Putamen (tissue), 1 donor: ENCODE data around the gene SLC34A3.
"Not testable (repeated sequence)": the region's sequence is repeated elsewhere in the genome, so short reads cannot be mapped to it uniquely, and the experiment has no call there.

Source experiments
- DNase-seq: peaks from one replicate; pipeline ENCODE4 v3.0.0-alpha.2; 2016; ENCODE audit warnings: low spot score

Gene SLC34A3

GRCh38 chr9:137241490-137242268 lies 11.0 kb downstream of the SLC34A3 start:
- no peak for DNase-seq

DNA sequence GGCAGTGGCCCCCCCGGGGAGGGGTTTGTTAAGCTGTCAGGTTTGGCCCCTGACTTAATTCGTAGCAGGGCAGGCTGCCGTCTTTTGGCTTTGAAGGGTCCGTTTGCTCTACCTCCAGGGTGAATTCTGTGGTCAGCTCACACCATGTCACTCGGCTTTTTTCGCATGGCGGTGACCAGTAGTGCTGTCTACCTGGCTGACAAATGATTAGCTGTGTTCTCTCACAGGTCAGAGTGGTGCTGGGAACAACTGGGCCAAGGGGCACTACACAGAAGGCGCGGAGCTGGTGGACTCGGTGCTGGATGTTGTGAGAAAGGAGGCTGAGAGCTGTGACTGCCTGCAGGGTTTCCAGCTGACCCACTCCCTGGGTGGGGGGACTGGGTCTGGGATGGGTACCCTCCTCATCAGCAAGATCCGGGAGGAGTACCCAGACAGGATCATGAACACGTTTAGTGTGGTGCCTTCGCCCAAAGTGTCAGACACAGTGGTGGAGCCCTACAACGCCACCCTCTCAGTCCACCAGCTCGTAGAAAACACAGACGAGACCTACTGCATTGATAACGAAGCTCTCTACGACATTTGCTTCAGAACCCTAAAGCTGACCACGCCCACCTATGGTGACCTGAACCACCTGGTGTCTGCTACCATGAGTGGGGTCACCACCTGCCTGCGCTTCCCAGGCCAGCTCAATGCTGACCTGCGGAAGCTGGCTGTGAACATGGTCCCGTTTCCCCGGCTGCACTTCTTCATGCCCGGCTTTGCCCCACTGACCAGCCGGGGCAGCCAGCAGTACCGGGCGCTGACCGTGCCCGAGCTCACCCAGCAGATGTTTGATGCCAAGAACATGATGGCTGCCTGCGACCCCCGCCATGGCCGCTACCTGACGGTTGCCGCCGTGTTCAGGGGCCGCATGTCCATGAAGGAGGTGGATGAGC lies 11.8 kb downstream of the SLC34A3 start:
- no peak for DNase-seq

DNA sequence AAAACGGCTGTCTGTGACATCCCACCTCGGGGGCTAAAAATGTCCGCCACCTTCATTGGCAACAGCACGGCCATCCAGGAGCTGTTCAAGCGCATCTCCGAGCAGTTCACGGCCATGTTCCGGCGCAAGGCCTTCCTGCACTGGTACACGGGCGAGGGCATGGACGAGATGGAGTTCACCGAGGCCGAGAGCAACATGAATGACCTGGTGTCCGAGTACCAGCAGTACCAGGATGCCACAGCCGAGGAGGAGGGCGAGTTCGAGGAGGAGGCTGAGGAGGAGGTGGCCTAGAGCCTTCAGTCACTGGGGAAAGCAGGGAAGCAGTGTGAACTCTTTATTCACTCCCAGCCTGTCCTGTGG lies 12.5 kb downstream of the SLC34A3 start:
- DNase-seq = not testable (repeated sequence)

DNA sequence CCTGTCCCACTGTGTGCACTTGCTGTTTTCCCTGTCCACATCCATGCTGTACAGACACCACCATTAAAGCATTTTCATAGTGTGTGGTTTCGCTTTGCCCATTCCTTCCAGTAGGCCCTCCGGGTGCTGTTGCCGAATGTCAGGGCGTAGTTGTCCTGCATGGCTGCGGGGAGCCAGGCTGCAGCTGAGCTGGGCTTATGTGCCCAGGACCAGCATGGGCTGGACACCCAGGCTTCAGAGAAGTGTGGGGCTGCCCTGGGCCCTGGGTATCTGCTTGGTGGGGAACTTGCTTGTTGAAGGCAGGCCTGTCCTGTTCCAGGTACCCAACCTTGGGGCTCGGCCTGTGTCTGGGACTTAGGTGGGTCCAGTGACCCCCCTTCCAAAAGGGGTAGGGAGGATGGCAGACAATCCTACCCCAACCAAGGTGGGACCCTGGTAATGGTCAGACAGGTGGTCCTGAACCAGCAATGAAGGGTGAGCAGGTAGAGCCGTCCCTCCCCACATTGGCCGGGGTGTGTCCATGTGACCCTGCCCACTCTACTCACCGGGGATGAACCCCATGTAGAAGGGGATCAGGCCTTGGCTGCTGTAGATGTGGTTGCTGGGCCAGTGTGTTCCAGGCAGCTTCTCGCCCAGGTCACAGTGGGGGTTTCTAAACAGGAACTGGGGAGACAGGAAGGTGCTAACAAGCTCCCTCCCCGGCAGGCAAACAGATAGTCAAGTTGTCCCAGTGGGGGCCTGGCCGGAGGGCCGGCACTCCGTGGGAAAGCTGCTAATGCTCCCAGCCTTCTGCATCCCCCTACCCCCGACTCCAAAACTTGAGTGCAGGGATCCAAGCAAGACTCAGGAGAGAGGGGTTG lies 13.2 kb downstream of the SLC34A3 start:
- no peak for DNase-seq

GRCh38 chr9:137244486-137245449 lies 14.1 kb downstream of the SLC34A3 start:
- no peak for DNase-seq

DNA sequence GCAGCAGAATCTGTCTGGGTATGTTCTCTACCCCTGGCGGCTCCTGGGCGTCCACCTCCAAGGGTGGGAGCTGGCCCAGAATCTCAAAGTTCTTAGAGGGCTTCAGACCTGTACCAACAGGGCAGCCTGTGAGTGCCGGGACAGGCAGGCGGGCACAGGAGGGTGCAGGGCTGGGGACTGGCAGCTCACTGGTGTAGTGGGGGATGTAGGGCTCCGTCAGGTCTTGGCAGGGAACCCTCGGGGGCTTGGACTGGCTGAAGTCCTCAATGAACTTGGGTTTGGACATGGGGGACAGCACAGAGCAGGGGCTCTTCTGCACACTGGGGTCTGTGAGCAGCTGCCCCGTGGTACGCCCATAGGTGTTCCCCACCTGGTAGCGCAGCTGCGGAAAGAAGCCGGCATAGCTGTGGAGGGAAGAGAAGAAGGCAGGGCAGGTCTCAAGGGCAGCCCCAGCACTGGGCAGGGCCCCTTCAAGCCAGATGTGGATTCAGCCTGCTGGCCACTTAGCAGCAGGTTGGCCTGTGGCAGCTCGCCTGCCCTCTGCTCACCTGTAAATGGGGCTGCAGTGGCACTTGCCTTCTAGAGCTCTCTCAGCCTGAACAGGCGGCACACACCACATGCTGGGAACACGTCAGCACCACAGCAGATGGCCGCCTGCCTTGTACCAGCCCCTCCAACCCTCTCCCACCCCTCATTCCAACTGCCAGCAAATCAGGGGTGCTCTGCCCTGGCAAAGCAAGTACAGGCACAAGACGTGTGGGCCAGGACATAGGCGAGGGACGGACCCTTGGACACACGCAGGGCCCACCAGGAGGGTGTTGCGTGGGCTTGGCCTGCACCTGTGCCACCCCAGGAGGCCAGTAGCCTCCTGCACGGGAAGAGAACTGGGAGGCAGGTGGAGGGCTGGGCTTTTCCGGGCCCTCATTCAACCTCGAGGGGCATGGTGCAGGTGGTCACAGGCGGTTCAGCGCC lies 15.0 kb downstream of the SLC34A3 start:
- DNase-seq = no peak

GRCh38 chr9:137247135-137247915 lies 16.6 kb downstream of the SLC34A3 start:
- no peak for DNase-seq

DNA sequence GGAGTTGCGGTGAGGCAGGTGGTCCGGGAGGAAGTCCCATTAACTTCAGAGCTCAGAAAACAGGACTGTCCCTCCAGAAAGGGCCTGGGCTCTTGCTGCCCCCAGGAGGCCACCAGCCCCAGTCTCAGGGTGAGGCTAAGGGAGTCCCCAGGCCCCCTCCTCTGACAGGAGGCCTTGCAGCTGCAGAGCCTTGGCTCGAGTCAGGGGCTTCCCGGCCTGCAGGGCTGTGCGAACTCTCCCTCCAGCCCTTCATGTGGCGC lies 17.1 kb downstream of the SLC34A3 start:
- no peak for DNase-seq

DNA sequence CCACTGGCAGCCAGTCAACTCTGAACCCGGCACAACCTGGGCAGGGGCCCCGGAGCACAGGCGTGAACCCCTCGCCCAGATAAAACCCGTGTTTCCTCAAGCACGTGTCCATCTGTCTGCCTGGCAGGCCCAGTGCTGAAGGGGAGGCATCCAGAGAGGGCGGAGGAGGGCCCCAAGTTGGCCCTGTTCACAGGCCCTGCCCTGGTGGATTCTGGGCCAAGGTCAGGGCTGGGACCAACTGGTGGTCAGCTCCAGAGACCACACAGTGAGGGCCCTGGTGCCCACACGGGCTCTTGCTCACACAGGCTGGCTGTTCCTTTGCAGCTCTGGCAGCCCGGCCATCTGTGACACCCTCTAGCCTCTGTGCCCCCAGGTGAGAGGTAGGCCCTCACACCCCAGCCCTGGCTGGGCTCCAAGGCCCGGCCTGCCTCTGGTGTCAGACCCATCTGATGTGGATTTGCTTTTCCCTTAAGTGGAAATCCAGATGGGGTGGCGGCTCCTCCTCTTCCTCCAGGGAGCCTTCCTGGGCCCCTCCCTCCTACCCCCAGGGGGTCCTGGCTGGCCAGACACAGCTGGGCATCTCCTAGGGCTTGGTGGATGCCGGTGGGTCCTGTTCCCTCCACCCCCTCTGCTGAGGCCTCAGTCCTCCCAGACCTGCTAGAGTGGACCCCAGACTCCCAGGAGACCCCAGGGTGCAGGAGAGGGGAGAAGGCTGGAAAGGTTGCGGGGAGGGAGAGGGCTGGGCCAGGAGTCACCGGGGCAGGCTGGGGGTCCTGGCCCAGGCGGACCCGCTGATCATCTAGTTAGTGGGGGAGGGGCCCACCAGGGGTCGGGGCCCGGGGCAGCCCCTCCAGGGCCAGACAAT lies 19.9 kb downstream of the SLC34A3 start:
- DNase-seq = no peak

DNA sequence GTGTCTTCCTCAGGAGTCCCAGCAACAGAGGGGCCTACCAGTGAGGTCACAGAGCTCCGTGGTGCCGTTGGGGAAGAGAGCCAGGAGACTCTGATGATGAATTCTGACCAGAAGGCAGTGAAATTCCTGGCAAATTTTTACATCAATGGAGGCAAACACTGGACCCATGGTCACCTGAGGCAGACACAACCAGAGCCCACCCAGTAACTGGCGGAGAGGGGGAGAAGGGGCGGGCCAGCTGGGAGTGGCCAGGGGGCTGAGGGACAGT lies 20.4 kb downstream of the SLC34A3 start, which contains the start of gene STPG3:
Gene STPG3 (plus strand): TSS at position 93 of the 268 bp plus-strand sequence. CDS start 1 bp downstream, at position 94.
- no peak for DNase-seq

DNA sequence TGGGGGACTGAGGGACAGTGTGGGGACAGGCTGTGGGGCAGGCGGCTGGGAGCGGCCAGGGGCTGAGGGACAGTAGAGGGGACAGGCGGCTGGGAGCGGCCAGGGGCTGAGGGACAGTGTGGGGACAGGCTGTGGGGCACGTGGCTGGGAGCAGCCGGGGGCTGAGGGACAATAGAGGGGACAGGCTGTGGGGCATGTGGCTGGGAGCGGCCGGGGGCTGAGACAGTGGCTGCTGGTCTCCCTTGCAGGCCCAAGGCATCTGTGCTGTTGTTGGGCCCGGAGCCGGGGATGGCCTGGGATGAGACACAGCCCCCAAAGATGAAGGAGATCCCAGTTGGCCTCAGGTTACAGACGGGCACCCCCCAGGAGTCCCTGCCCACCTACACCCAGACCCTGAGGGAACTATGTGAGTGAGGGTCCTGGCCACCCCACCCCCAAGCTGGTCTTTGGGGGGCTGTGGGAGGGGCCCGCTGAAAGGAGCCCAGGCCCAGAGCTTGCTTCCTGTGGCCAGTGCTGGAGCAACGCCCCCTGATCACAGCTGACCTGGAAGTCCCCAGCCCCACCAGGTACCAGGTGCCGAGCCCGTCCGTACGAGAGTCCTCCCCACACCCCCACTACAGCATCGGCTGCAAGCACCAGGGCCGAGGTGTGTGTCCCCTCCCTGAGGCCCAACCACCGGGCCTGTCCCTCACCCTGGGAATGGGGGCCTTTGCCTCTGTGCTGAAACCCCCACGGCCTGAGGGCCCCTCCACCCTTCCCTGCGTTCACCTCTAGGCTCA lies 21.0 kb downstream of the SLC34A3 start:
- DNase-seq = no peak

DNA sequence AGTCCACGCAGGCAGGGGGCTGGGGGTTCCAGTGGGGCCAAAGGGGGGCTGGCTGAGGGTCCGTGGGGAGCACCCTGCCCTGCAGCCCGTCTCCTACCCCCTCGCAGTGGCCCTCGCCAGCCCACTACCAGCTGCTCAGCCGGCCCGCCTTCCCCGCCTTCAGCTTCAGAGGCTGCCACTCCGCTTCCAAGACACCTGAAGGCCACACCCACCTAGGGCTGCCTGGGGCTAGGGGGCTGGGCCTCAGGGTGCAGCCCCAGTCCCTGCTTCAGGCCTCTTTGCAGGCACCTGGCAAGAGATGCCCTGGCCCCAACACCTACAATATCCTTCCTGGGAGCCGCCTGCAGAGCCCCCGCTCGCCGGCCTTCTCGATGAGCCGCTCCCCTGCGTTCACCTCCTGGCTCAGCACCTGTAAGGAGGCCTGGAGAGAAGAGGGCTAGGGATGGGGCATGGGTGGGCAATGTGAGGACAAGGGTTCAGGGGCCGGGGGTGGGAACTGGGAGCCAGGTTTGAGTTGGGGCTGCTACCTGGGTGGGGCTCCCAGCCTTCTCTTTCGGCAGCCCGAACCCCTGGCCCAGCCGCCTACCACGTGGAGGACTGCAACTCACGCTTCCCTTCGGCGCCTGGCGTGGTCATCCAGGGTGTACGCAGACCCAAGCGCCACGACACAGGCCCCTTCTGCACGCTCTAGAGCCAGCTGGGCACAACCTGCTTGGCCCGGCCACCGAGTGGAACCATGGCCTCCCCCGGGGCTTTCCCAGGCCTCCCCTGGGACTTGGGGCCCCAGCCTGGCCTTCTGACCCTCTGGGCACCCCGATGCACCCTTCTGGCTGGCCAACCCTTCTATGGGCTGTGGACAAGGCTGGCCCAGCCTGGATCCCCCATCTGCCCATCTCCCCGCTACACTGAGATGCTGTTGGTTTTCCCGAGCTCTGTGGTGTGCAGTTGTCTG lies 22.1 kb downstream of the SLC34A3 start:
- DNase-seq = no peak

DNA sequence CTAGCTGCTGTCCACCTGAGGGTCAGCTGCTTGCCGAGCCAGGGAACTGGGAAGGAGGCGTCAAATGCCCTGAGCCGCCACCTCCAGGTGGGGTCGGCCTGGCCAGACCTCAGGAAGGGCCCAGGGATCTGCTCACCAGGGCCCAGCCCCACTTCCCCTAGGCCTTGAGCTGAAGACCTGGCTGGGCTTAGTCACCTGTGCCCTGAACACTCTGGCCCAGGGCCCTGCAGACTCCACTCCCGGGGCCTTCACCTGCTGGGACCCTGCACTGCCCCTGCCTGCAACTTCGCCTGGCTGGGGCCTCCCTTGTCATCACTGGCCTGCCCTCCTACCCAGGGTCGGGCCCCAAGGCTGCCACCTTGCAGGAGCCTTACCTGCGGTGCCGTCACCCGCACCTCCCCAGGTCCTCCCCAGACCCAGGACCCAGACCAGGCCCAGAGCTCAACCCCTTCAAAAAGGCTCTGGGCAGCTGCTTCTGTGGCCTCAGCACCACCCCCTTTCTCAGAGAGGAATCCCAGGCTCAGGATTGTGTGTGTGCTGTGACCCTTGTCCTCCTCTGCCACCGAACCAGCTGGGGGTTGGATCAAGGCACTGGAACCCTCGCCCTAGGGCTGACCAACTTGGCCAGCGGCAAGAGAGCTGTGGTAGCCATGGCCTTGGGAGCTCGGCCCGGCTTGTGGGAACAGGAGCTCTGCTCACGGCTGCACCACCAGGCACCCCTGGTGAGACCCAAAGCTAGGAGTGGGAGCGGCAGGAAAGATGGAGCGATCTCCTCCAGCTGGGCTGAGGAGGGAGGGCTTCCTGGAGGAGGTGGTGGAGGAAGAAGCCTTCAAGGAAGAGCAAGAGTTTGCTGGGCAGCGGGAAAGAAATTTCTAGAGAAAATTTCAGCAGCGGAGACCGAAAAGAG lies 23.3 kb downstream of the SLC34A3 start:
- no peak for DNase-seq

DNA sequence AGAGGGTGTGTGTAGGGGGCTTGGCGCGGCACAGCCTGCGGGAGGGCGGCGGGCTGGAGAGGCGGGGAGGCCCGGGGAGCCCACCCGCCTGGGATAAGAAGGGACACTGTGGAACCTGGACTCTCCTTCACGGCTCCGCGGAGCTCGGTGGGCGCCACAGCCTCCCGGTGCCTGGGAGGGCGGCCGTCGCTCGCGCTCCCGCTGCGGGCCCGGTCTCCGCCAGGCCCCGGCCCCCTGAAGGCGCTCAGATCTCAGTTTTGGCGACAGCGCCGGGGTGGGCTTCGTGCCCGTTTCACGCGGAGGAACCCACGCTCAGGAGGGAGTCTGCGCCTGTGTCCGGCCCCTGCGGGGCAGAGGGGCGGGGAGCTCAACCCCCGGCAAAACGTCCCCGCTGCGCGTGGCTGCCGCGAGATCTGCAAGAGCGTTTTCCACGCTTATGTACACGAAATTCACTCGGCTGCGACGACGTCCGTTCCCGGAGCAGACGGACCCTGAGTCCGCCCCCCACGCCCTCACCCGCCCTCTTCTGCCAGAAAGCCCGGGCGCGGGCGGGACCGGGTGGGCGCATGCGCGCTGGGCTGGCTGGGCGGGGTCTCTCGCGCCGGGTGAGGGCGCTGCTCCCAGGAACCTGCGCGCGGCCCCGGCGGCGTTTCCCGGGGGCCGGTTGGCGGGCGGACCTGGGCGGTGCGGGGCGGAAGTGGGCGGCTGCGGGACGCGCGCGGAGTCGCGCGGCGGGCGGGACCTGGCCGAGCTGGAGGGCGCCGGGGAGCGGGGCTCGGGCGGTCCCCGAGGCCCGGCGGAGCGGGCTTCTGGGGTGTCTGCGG lies 24.1 kb downstream of the SLC34A3 start, which contains the start of gene NELFB:
Gene NELFB (plus strand): TSS at position 704 of the 824 bp plus-strand sequence.
- DNase-seq = peak; percentile 91
